GM21737 (cell line): ENCODE results near the gene CDR2L.
"Not testable (repeated sequence)": the region's sequence is repeated elsewhere in the genome, so short reads cannot be mapped to it uniquely, and the experiment has no call there.

Experiments used
- ATAC-seq: cut with Tn5 transposase; IDR thresholded peaks from one replicate; pipeline ENCODE4 v1.9.1; 2021; ENCODE audit warnings: mild to moderate bottlenecking, moderate library complexity; ENCODE audit not compliant: unreplicated experiment

CDR2L gene

DNA sequence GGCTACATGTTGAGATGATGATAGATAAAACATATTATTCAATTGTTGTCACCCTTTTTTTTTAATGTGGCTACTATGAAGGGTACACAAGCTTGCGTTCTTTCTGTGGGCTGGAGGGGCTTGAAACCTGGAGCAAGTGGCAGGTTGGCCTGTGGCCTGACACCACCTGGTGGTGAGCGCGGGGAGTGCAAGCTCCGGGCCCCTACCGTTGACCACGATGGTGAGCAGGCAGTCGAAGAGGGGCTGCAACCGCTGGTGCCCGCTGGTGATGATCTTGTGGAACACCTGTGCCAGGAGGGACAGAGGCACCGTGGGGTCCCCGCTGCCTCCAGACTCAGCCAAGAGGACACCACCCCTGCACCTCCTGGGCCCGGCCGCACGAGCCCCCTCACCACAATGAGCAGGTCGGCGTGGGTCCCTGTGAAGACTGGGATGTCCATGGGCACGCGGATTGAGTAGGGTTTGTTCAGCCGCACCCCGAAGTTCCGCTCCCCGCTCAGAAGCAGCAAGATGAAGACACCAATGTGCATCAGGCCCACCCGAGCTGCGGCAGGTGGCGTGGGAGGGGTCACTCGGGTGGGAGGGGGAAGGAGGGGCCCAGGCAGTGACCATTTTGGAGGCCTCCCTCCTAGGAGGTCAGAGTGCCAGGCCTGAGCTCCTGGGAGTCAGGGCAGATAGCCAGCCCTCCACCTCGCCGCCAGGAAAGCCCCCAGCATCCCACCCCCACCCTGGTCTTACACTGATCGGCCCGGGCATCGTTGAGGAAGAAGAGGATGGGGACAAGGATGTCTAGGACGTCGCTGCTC, 29.3 kb upstream of the CDR2L start:
- ATAC-seq = no peak

DNA sequence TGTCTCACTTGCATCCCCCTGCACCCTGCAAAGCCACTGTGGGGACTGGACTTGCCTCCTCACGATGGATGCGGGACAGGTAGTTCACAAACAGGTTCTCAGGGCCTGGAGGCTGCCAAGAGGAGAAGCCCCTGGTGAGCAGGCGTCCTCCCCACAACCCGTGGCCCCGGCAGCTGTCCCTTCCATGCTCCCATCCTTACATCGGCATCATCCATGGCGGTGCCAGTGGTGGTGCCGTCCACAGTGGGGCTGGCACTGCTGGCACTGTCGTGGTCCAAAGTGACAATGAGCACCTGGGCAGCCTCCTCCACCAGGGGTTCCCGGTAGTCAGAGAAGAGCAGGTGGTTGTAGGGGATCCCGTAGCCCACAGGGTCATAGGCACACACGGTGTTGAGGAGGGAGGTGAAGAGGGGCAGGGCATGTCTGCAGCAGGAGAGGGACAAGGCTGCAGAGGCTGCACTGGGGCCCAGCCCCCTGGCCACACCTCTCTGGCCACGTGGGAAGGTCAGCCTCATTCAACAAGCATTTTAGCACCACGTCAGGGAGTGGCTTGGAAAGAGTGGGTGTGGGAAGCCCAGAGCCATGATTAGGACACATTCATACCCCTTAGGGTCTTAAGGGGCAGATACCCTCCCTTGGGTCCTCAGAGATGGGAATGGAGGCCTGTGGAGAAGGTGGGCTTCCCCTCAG, 27.5 kb upstream of the CDR2L start:
- no peak for ATAC-seq

DNA sequence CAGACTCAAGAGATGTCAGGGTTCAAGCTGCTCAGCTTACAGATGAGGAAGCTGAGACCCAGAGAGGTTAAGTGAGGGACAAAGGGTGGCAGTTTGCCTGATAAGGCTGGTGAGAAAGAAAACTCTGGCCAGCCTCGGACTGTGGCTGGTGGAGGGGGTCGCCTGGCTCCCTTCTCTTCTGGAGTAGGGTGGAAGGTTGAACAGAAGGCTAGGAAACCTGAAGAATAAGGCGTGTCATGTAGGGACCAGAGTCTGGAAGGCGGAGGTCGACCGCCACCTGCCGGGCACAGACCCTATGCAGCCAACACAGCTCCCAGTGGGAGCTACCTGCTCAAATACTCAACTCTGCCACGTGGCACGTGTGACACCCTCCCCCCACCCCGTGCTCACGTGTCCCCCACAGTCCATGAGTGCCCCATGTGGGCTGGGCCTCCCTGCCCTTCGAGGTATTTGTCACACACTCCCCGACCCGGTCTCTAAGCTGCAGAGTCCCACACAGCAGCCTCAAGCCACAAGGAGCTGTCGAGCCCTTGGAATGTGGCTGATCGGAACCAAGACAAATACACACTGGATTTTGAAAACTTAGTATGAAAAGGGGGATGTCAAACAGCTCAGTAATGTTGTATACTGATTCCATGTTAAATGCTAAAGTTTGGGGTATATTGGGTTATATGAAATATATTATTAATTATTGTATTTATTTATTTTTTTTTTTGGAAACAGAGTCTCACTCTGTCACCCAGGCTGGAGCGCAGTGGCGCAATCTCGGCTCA, 26.7 kb upstream of the CDR2L start:
- peak; percentile 49 for ATAC-seq

DNA sequence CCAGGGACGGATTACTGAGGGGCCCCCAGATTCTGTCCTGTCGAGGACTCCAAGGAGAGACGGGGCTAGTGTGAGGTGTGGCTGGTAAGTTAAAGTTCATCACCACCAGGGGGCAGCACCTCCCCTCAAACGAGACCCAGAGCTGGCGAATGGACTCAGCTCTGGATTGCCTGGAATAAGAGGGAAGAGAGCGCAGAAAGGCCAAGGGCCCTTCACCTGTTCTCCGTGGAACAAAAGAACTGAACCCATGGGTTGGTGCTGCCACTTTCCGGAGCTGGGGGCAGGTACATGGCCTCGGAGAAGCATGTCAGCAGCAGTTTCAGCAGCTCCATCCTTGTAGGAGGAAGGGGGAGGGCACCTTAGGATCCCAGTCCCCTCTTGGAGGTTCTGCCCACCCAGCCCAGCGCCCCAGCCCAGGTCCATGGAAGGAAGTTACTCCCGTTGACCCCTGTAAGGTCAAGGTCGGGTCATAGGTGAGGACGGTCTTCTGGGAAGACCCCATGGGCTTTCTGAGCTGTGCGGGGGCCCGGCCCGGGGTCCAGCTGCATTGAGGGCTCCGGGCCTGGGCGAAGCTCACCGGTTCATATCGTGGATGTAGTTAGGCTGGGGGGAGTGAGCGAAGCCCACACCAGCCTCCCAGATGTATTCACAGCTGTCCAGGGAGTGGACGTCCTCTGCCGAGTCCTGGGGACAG, 25.6 kb upstream of the CDR2L start:
- ATAC-seq = no peak

DNA sequence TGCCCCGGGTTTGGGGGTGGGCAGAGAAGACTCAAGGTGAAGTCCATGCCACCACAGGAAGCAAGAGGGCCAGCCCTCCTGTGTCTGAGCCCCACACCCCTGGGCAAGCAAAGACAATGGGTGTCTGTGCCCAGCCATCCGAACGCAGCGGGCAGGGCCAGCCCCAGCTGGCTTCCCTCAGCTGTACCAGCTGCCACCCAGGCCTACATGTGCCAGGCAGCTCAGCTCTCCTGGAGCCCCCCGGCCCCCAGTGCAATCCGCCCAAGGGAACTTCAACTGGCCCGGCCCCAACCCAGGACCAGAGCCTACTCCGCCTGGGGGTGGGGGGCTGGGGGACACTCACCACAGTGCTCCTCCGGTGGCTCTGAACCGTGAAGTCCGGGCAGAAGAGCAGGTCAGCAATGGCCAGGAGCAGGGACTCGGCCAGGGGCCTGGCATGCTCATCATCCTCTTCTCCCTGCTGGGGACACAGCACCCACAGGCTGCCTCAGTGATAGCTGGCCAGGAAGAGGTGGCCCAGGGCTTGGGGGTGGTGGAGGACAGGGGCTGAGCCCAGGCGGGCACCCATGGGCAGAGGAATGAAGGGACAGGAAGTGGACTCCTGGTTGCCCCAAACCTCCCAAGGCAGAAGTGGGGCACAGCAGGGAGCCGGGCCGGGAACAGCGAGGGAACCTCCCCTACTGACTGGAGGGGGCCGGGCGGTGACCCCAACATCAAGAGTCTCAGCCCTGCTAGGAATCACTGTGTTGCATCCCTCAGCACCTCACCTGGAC, 24.6 kb upstream of the CDR2L start:
- no peak for ATAC-seq

DNA sequence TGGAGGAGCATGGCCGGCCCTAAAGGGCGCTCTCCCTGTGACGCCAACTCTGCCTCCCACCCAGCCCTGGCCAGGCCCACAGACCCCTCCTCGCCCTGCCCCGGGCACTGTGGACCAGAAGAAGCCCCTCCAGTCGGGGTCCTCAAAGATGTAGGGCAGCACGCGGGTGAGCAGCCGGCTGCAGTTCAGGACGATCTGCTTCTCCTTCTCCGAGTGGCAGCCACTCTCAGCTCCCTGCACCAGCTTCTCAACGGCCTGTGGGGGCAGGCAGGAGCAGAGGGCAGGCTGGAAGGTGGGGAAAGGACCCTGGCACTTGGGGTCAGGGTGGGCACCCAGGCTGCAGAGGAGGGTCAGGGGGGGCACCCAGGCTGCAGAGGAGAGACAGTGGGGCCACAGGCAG, 23.8 kb upstream of the CDR2L start:
- no peak for ATAC-seq

DNA sequence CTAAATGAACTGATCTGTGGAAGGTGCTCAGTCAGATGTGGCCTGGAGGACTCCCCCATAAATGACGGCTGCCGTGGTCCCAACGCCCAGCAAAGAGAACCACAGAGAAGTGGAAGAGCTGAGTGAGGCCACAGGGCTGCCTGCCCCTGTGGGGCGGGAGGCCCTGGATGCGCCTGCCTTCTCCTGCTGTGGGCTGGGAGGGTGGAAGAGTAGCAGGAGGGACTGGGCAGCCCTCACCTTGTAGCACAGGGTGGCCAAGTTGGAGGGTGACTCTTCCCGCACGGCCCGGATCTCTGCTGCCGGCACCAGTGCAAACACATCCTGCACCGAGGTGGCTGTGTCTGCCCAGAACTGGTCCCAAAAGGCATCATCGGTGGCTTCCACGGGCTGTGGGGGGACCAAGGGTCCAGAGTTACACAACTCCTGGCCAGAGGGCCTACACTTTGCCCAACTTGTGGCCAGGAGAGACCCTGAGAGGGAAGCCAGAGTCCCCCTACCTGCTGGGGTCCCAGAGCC, 23.1 kb upstream of the CDR2L start:
- no peak for ATAC-seq

DNA sequence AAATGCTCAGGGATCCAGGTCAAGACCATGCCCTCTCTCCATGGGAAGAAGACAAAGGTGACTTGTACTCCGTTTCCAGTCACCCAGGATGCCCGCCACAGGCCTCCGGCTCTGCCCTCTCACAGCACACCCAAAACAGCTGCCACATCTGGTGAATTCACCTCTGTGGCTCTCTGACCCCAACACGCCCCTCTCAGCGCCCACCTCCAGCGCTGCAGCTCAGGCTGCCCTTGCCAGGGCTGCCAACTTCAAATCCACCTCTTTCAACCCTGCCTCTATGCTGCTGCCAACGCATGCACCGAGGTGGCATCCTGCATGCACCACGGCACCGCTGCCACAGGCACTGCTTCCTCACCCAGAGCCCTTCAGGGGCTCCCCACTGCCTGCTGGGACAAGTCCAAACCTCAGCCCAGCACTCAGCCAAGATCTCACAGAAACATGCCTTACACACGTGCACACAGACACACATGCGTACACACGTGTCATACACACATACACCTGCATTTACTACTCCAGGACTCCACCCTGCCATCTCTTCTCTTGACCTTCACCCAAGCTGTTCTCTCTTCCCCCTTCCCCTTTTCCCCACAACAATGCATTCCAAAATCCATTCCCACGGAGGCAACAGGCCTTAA, 22.3 kb upstream of the CDR2L start:
- no peak for ATAC-seq

DNA sequence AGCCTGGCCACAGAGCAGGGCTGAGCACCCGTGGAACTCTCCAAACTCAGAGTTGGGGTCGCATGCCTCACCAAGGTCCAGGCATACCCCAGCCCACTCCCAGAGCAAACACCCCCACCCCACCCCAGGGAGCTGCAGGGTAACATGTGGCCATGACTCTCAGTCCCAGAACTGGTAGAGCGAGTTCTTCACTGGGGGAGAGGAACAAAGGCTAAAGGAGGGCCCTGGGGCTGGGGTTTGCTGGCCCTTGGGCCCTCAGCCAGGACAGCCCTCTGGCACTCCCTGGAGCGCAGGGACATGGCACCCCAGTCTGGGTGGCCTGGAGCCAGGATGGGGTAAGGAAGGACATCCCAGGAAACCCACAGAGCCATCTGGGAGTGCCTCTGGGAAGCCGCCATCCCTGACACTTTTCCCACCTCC, 19.1 kb upstream of the CDR2L start:
- ATAC-seq = no peak

DNA sequence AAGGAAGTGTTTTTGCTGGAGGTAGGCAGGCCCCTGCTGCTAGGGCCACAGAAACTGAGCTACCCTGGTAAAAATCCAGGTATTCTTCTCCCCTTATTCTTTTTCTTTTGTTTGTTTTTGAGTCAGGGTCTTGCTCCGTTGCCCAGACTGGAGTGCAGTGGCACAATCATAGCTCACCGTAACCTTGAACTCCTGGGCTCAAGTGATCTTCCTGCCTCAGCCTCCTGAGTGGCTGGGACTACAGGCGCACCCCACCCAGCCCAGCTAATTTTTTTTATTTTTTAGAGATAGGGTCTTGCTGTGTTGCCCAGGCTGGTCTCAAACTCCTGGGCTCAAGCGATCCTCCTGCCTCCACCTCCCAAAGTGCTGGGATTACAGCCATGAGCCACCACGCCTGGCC, 17.9 kb upstream of the CDR2L start:
- ATAC-seq = not testable (repeated sequence)

DNA sequence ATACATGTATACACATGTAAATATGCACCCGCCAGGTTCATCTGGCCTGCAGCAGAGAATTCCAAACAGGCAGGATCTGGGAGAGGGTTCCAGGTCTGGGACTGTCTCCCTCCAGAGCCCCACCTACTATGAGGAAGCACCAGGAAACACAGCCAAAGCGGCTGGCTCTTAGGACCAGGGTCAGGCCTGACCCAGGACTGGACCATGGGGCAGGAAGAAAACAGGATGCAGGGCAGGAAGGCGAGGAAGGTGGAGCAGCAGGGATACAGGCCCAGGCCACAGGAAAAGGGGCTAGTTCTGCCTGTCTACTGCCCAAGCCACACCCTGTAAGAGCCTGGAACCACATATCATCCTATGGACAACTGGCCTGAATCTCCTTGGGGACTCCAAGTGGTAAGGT, 17.0 kb upstream of the CDR2L start:
- ATAC-seq = no peak

DNA sequence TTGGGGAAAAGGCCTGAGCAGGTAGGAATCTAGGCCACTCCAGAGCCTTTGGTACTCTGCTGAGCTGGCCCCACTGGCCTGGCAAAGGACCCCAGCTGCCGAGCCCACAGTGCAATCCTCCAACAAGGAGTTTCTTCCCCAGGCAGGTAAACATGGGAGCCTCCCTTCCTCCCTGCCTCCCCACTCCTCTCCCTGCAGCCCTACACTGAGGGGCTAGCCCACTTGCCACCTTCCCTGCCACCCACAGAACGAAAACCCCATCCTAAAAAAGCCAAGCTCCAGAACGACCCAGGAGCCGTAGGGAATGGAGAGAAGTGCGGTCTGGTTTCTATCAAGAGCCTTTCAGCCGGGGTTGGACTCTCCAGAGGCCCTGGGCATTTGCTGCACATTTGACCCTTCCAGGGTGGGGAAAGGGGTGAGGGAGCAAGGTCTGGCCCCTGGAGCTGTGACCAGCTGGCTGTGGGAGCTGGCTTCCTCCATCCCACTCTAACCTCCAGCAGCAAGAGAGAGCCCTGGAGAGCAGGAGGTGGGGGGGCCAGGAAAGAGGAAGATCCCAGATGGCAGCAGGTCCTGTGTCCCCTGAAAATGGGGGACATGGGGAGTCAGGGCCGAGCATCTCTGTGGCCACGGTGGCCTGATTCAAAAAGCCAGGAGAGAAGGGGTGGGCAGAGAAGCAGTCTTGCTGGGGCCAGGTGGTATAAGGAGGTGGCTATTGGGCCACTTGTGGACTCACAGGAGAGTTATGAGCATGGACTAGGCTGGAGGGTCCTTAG, 16.2 kb upstream of the CDR2L start:
- ATAC-seq = no peak

DNA sequence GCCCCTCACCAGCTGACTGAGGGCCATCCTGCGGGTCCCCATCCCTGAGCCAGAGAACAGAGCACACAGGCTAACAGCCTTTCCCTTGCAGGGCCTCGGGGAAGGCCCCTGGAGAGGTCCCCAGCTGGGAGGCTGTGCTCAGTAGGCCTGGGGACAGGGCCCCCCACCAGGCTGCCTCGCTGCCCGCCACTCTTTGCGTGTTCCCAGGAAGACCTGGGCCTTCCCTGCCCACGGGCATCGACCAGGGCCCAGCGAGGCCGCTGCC, 15.7 kb upstream of the CDR2L start:
- ATAC-seq = no peak

DNA sequence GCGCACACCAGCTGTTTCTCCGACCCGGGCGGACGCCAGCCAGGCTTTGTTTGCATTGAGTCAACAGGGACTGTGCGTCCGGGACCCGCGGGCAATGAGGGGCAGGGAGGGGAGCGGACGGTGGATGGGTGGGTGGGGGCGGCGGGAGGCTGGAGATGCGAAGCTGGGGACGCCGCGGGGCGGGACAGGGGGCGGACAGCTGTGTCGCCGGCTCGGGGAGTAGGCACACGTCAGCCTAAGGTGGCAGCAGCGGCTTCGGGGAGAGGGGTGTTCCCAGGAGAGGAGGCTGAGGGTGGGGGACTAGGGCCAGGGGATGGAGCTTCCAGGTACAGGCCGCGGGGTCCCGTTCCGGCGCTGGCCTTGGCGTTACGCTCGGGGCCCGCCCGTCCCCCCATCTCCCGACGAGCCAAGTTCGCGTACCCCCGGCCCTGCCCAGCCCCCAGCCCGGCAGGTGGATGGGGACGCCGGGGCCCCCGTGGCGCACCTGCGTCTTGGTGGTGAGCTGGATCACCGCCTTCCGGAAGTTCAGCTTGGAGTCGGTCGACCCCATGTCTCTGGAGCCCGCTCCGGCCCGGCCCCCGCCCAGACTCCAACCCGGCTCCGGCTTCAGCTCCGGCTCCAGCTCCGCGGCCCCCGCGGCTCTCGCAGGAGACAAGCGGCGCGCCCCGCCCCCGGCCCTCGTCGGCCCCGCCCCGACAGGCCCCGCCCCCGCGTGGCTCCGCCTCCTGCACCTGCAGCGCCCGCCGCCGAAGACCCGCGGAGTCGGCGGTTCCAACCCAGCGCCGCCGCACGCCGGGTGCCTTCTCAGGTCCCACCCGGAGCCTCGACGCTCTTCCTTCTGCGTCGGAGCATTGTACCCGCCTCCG, 15.1 kb upstream of the CDR2L start, which contains the start of gene HID1:
Gene HID1 (minus strand): TSS at position 653 of the 866 bp plus-strand sequence. CDS start 103 bp downstream, at position 550.
- no peak for ATAC-seq

DNA sequence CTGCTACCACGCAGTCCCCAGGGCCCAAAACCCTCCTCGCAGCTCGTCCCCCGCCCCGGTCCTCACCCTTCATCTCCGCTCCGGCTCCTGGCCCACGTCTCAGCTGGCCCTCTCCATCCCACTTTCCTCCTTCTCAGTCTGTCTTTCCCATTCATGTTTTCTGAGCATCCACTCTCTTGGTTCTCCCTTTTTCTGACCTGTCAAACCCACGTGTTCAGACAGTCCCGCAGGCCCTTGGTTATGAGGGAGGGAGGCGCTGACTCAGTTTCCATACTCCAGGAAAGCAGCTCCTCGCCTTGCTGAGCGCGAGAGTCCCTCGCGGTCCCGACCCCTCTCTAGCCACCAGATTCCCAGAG, 14.5 kb upstream of the CDR2L start:
- no peak for ATAC-seq

DNA sequence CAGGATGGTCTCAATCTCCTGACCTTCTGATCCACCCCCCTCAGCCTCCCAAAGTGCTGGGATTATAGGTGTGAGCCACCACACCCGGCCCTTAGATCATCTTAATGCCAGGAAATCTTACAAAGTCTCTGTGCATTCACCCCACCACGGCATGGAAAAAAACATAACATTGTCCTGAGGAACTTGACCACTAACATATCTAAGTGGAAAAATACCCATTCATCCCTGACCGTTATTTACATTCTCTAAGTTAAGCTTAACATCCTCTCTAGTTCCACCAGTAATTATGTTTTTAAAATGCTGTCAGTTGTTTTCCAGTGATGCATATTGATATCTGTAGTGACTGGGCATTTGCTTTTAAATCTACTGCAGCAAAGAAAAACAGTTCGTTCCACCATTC, 11.5 kb upstream of the CDR2L start:
- no peak for ATAC-seq

DNA sequence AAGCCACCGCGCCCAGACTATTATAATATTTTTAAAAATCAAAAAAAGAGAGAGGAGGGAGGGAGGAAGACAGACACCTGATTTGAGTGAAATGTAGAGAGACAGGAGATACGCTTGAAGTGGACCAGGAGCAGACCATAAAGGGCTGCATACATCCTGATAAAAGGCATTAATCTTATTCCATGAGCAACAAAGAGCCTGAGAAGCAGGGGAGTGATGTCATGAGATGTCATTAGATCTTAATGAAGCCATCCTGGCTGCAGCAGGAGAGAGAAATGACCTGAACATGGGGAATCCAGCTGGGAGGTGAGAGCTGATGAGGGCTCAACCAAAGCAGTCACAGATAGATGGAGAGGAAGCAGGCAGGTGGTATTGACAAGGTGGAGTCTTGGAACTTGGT, 9.6 kb upstream of the CDR2L start:
- ATAC-seq = no peak

DNA sequence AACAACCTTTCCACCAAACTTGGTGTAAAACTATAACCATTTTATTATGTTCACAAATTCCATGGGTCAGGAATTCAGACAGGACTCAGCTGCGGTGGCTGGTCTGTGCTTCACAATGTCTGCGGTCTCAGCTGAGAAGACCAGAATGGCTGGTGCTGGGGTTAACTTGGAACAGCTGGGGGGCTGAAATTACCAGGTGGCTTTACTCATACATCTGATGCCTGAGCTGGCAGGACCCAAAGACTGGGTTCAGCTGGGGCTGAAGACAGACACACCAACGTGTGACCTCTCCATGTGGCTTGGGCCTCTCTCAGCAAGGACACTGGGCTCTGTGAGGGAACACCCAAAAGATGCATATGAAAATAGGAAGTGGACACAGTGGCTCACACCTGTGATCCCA, 9.2 kb upstream of the CDR2L start:
- ATAC-seq = no peak
